Measurements from ENCODE around the gene CLSTN2. TPM values are rescaled to one million over a fixed set of nuclear protein-coding genes. Genes with fewer than 3 reads are reported as not detected.

CLSTN2 gene
- total RNA-seq, 1 experiment from 2014 or later: not detected

GRCh38 chr3:140546649-140547048 is 611.7 kb downstream of the CLSTN2 start:
- Histone ChIP-seq H3K9me2 (ENCODE audit: insufficient read depth) (no peaks in the 10 kb centered on the region), H4K20me1 (ENCODE audit: insufficient read depth) (no peaks in the 10 kb centered on the region), H2AFZ (no peak overlapping the region), H3K4me3 (no peak overlapping the region), H3K27ac (no peak overlapping the region), H3K9me3 (ENCODE audit: insufficient read depth, low read depth) (no peaks in the 10 kb centered on the region), H3K36me3 (ENCODE audit: low read depth) (no peaks in the 10 kb centered on the region), H3K79me2 (ENCODE audit: low read depth) (no peaks in the 10 kb centered on the region), H3K4me2 (no peak overlapping the region), H3K4me1 (replicated peaks; ENCODE audit: insufficient read depth) (peaks cover 17% of the 10 kb centered on the region), H3K27me3 (ENCODE audit: insufficient read depth, low read depth) (no peaks in the 10 kb centered on the region), H3F3A (ENCODE audit: insufficient read depth, low read depth) (0 out of 2 replicates have a peak, but pooled peaks cover 6% of the 10 kb centered on the region)
- no TSS peak for BruUV-seq (replicated peaks)
- TF ChIP-seq CTCF (conservative IDR thresholded peaks at IDR 0.05) (no peak), EZH2 (IDR thresholded peaks at IDR 0.05; ENCODE audit: low read depth) (no peak)
- ChIA-PET POLR2A (ENCODE audit: unreplicated experiment) (no interaction called here), CTCF (no interaction called here)
- intact Hi-C loops (cut with micrococcal nuclease; ENCODE audit: unreplicated experiment): no loop called here
- no peak for DNase-seq

- no peak for TF ChIP-seq EZH2 (IDR thresholded peaks at IDR 0.05; ENCODE audit: low read depth)
- peak; percentile 54 for TF ChIP-seq CTCF (conservative IDR thresholded peaks at IDR 0.05)
- Histone ChIP-seq H3K36me3 (ENCODE audit: low read depth) (no peaks in the 10 kb centered on the region), H3K4me1 (replicated peaks; ENCODE audit: insufficient read depth) (no peaks in the 10 kb centered on the region), H3K9me2 (ENCODE audit: insufficient read depth) (no peaks in the 10 kb centered on the region), H3K79me2 (ENCODE audit: low read depth) (no peaks in the 10 kb centered on the region), H3K27me3 (ENCODE audit: insufficient read depth, low read depth) (no peaks in the 10 kb centered on the region), H2AFZ (no peak overlapping the region), H3K9me3 (ENCODE audit: insufficient read depth, low read depth) (no peaks in the 10 kb centered on the region), H3K4me3 (no peak overlapping the region), H3F3A (ENCODE audit: insufficient read depth, low read depth) (no peaks in the 10 kb centered on the region), H3K27ac (no peak overlapping the region), H3K4me2 (no peak overlapping the region), H4K20me1 (ENCODE audit: insufficient read depth) (no peaks in the 10 kb centered on the region)
- no peak for DNase-seq
- ChIA-PET CTCF (interaction anchor here (0.6 kb wide), 4 partner anchors 85 to 624 kb away, joined by 3 to 6 read pairs (median 4); no protein-coding TSS in a partner anchor), POLR2A (ENCODE audit: unreplicated experiment) (no interaction called here)
- intact Hi-C loops (cut with micrococcal nuclease; ENCODE audit: unreplicated experiment): loop anchor here (5.0 kb wide), 1 partner anchor 615 kb away; the partner anchor contains the start of gene CLSTN2
- BruUV-seq (replicated peaks): no TSS peak
Observed at GRCh38 chr3:140552403-140552802, 617.4 kb downstream of the CLSTN2 start.

DNA sequence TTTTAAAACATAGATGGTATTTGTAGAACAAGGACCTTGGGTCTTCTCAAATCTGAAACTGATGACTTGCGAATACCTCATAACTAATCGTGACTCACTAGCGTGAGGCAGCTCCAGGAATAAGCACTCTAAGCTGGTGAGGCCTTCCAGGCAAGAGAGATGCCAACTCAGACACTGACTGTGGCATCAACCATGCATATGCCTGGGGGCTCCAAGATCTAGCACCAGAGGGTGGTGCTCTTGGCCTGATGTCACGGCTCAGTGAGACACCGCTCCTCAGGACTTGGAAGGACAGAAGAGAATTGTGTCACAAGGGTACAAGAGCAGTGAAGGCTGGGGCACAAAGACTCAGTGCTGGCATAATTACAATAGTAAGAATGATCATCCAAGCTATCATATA is 617.9 kb downstream of the CLSTN2 start:
- Histone ChIP-seq H4K20me1 (ENCODE audit: insufficient read depth) (no peaks in the 10 kb centered on the region), H3K79me2 (ENCODE audit: low read depth) (no peaks in the 10 kb centered on the region), H3K4me1 (replicated peaks; ENCODE audit: insufficient read depth) (no peaks in the 10 kb centered on the region), H3F3A (ENCODE audit: insufficient read depth, low read depth) (no peaks in the 10 kb centered on the region), H3K27ac (no peak overlapping the region), H2AFZ (no peak overlapping the region), H3K4me3 (no peak overlapping the region), H3K4me2 (no peak overlapping the region), H3K36me3 (ENCODE audit: low read depth) (no peaks in the 10 kb centered on the region), H3K27me3 (ENCODE audit: insufficient read depth, low read depth) (no peaks in the 10 kb centered on the region), H3K9me3 (ENCODE audit: insufficient read depth, low read depth) (no peaks in the 10 kb centered on the region), H3K9me2 (ENCODE audit: insufficient read depth) (no peaks in the 10 kb centered on the region)
- POLR2A ChIA-PET (ENCODE audit: unreplicated experiment): no interaction called here
- CTCF ChIA-PET: no interaction called here
- TF ChIP-seq EZH2 (IDR thresholded peaks at IDR 0.05; ENCODE audit: low read depth) (no peak), CTCF (conservative IDR thresholded peaks at IDR 0.05) (no peak)
- BruUV-seq (replicated peaks): no TSS peak
- DNase-seq: no peak
- intact Hi-C loops (cut with micrococcal nuclease; ENCODE audit: unreplicated experiment): loop anchor here (5.0 kb wide), 1 partner anchor 616 kb away; the partner anchor contains the start of gene CLSTN2

All from PC-9 (cell line).